Measurements from ENCODE around the gene PEDS1.

- peak; percentile 88 to 95 (median 92) for TF ChIP-seq CTCF (IDR thresholded peaks at IDR 0.05)
- no peak for TF ChIP-seq EP300 (IDR thresholded peaks at IDR 0.05)
Measured at GRCh38 chr20:50169329-50169823, 15.9 kb upstream of the PEDS1 start.

Data from upper lobe of left lung (tissue), 4 donors.